Ishikawa (cell line): ENCODE data around the gene RHBDL3.

Experiments used
- CEBPB ChIP-seq: IDR thresholded peaks from 2 replicates; pipeline ENCODE4 v1.6.1; 2012
- CREB1 ChIP-seq: IDR thresholded peaks from 2 replicates; pipeline ENCODE4 v1.6.1; 2012; ENCODE audit warnings: low read depth
- EGR1 ChIP-seq: IDR thresholded peaks from 2 replicates; pipeline ENCODE4 v1.6.1; 2012
- EP300 ChIP-seq: IDR thresholded peaks from 2 replicates; pipeline ENCODE4 v1.6.1; 2012; ENCODE audit warnings: borderline replicate concordance
- FOXM1 ChIP-seq: IDR thresholded peaks from 2 replicates; pipeline ENCODE4 v1.6.1; 2012; ENCODE audit warnings: low read depth, borderline replicate concordance
- NFIC ChIP-seq: IDR thresholded peaks from 2 replicates; pipeline ENCODE4 v1.6.1; 2012
- RAD21 ChIP-seq: IDR thresholded peaks from 2 replicates; pipeline ENCODE4 v1.6.1; 2012; ENCODE audit warnings: low read depth
- TAF1 ChIP-seq: IDR thresholded peaks from 2 replicates; pipeline ENCODE4 v1.6.1; 2012; ENCODE audit warnings: low read depth, mild to moderate bottlenecking
- TCF12 ChIP-seq: IDR thresholded peaks from 2 replicates; pipeline ENCODE4 v1.6.1; 2012; ENCODE audit warnings: low read depth
- TEAD4 ChIP-seq: IDR thresholded peaks from 2 replicates; pipeline ENCODE4 v1.6.1; 2012
- USF1 ChIP-seq: IDR thresholded peaks from 2 replicates; pipeline ENCODE4 v1.6.1; 2012
- YY1 ChIP-seq: IDR thresholded peaks from 2 replicates; pipeline ENCODE4 v1.6.1; 2012; ENCODE audit warnings: low read depth
- ZBTB7A ChIP-seq: IDR thresholded peaks from 2 replicates; pipeline ENCODE4 v1.6.1; 2012; ENCODE audit warnings: low read depth
- TF ChIP-seq, protein P1 (sequence below): IDR thresholded peaks from 2 replicates; pipeline ENCODE4 v1.6.1; 2012
- TF ChIP-seq, protein P2 (sequence below): IDR thresholded peaks from 2 replicates; pipeline ENCODE4 v1.6.1; 2012; ENCODE audit warnings: low read depth, mild to moderate bottlenecking

The RHBDL3 gene

DNA sequence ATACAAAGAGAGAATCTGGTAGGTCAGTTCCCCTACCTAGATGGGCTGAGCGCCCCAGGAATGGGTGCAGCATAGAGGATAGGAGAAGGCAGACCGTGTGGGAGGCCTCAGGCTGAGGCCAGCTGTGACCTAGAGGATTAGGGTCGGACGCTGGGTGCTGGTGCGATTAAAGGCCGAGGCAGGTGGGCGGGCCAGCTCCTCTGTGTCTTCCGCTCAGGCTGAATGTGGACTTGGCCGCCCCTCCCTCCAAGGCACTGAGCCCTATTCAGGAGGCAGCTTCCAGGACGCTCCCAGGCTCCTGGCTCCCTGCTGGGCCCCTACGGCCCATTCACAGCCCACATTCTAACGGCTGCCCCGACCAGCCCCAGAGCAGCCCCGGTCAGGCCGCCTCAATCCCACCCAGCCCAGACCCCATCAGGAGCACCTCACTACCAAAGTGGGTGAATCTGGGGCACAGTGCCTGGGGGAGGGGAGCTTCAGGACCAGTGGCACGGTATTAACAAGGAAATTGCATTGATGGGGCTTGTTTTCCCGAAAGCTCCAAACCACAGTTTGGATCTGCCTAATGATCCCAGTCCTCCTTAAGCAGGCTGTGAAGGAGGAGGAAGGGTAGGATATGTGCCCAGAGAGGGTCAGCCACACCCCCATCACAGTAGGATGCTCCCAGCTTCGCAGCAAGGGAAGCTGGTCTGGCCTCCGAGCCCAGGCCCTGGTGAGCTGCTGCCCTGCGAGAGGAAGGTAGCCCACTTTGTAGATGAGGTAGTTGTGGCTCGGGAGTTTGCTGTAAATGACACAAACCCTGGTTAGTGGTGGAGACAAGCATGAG lies 14.5 kb downstream of the RHBDL3 start:
- TF ChIP-seq ZBTB7A (no peak), TCF12 (no peak), EP300 (no peak), TEAD4 (no peak), NFIC (no peak), FOXM1 (no peak), CEBPB (no peak), RAD21 (no peak), USF1 (no peak), EGR1 (no peak), CREB1 (no peak), TAF1 (no peak), YY1 (no peak)
- TF ChIP-seq, protein P1, sequence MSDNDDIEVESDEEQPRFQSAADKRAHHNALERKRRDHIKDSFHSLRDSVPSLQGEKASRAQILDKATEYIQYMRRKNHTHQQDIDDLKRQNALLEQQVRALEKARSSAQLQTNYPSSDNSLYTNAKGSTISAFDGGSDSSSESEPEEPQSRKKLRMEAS, result no peak
- TF ChIP-seq, protein P2, sequence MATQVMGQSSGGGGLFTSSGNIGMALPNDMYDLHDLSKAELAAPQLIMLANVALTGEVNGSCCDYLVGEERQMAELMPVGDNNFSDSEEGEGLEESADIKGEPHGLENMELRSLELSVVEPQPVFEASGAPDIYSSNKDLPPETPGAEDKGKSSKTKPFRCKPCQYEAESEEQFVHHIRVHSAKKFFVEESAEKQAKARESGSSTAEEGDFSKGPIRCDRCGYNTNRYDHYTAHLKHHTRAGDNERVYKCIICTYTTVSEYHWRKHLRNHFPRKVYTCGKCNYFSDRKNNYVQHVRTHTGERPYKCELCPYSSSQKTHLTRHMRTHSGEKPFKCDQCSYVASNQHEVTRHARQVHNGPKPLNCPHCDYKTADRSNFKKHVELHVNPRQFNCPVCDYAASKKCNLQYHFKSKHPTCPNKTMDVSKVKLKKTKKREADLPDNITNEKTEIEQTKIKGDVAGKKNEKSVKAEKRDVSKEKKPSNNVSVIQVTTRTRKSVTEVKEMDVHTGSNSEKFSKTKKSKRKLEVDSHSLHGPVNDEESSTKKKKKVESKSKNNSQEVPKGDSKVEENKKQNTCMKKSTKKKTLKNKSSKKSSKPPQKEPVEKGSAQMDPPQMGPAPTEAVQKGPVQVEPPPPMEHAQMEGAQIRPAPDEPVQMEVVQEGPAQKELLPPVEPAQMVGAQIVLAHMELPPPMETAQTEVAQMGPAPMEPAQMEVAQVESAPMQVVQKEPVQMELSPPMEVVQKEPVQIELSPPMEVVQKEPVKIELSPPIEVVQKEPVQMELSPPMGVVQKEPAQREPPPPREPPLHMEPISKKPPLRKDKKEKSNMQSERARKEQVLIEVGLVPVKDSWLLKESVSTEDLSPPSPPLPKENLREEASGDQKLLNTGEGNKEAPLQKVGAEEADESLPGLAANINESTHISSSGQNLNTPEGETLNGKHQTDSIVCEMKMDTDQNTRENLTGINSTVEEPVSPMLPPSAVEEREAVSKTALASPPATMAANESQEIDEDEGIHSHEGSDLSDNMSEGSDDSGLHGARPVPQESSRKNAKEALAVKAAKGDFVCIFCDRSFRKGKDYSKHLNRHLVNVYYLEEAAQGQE, result no peak

GRCh38 chr17:32281011-32281451 lies 15.4 kb downstream of the RHBDL3 start:
- TF ChIP-seq EP300, result no peak; the same call in 1 of the 2 replicates
- TF ChIP-seq TEAD4, result no peak
- TF ChIP-seq, protein P1, result no peak
- peak; percentile 80 for TF ChIP-seq YY1
- peak; percentile 92 for TF ChIP-seq NFIC

GRCh38 chr17:32283745-32284201 lies 18.1 kb downstream of the RHBDL3 start:
- TF ChIP-seq TAF1 (no peak), USF1 (no peak), EP300 (no peak), FOXM1 (no peak), YY1 (no peak), TEAD4 (no peak), TCF12 (no peak), CREB1 (no peak), EGR1 (no peak)
- TF ChIP-seq, protein P2, result no peak
- TF ChIP-seq, protein P1, result no peak

GRCh38 chr17:32285306-32285705 lies 19.7 kb downstream of the RHBDL3 start:
- TF ChIP-seq, protein P2, result no peak
- no peak for TF ChIP-seq TAF1
- TF ChIP-seq TCF12, result no peak
- TF ChIP-seq EP300, result no peak
- TF ChIP-seq RAD21, result no peak
